CD4-positive, alpha-beta T cell treated with Interleukin-17A for 1 hour (primary cell): ENCODE measurements around the gene RNF39.
A peak's percentile ranks its signal among the peaks of the same experiment; 100 is the strongest.
"Not testable (repeated sequence)": the region's sequence is repeated elsewhere in the genome, so short reads cannot be mapped to it uniquely, and the experiment has no call there.

Experiments used
- DNase-seq: peaks from one replicate; pipeline ENCODE4 v3.0.0-alpha.2; 2020

The RNF39 gene

DNA sequence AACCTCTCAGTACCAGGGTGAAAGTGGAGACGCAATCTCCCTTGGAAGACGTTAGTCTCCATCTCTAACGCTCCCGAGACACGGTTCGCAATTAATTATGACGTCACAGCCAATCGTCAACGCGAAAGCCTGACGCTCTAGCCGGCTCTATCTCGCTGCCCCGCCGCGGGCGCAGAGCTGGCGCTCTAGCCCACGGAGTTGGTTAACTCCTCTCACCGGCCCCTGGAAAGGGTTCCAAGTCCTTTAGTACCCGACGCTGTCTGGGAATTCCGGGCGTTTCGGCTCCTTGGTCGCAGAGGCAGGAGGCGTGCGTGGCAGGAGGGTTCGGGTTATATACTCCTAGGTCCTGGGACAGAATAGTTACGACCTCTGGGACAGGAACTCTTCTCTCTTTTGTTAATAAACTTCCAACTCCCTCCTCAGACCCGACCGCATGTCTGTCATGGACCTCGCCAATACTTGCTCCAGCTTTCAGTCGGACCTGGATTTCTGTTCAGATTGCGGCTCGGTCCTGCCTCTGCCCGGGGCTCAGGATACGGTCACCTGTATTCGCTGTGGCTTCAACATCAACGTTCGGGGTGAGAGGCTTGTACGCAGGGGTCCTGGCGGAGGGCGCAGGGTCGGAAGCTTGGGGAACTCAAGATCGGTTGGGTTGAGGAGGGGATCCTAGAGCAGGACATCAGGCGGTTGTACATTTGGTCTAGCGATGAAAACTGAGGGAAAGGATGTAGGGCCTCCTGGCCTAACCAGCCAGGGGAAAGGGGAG is 14.3 kb downstream of the RNF39 start, which contains the start of gene POLR1H:
Gene POLR1H, plus strand, starts transcription at position 174 of the 766 bp plus-strand sequence. Its CDS starts 260 bp downstream, at position 434.
- DNase-seq: peak; percentile 94

GRCh38 chr6:30060606-30061091 is 14.9 kb downstream of the RNF39 start:
- no peak for DNase-seq

GRCh38 chr6:30055513-30055912 is 20.1 kb downstream of the RNF39 start:
- no peak for DNase-seq

GRCh38 chr6:30053682-30054081 is 21.9 kb downstream of the RNF39 start:
- no peak for DNase-seq

GRCh38 chr6:30047220-30047619 is 28.3 kb downstream of the RNF39 start:
- no peak for DNase-seq

- no peak for DNase-seq
Observed at GRCh38 chr6:30044630-30045029, 30.9 kb downstream of the RNF39 start.

DNA sequence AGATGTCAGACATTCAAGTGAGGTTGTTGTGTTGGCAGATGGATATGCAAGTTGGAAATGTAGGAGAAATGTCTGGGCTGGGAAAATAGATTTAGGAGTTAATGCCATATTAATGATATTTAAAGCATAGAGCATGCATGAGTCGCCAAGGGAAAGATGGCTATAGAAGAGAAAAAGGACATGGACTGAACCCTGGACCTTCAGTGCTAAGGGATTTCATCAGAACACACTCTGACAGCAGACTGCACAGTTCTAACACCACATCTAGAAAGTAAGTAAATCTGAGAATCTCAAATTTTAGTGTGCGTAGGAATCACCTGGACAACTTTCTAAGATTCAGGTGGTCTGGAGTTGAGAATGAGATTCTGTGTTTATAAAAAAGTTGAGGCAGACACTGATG is 31.8 kb downstream of the RNF39 start:
- DNase-seq: no peak

GRCh38 chr6:30042914-30043313 is 32.7 kb downstream of the RNF39 start:
- no peak for DNase-seq

GRCh38 chr6:30042476-30042875 is 33.1 kb downstream of the RNF39 start:
- no peak for DNase-seq

DNA sequence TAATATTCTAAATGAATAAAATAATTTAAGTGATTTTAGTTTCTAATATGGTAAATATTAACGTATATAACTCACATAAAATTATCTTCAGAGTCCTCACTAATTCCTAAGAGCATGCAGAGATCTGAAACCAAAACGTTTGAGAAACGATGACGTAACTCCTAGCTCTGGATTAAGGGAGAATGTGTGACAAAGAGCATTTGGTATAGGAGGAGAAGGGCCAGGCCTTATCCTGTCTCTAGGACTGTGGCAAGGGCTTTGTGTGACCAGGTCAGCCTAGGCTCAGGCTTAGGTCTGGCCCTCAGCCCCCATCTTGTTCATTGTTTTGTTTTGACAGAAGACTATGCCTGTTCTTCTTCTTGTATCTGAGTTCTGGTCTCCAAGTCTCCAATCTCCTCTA is 33.7 kb downstream of the RNF39 start:
- DNase-seq: no peak

- no peak for DNase-seq
Observed at GRCh38 chr6:30041221-30041620, 34.3 kb downstream of the RNF39 start.

DNA sequence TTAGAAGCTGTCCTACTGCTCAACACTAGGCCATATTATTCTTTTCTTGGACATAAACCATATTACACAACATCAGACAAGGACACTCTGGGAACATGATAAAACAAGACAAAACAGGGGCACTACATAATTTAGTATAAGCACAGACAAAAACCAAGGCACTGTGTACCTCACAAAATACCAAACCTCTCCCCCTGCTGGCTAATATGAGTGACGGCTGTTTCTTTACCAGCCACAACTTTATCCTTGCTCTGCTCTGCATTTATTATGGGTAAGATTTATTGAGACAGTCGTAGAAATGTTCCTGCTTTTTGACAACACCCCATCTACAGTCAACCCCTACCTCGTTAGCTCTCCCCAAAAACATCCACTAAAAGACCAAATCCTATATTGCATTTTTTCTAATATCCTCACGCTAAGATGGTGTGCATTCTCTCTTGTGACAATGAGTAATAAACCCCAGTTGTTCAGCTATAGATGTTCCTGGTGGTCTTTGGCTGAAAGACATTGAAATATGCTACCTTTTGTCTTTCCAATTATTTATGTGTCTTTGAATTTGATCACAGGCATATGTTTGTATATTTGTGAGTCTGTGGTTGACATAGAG is 38.3 kb downstream of the RNF39 start:
- DNase-seq: peak; percentile 28

DNA sequence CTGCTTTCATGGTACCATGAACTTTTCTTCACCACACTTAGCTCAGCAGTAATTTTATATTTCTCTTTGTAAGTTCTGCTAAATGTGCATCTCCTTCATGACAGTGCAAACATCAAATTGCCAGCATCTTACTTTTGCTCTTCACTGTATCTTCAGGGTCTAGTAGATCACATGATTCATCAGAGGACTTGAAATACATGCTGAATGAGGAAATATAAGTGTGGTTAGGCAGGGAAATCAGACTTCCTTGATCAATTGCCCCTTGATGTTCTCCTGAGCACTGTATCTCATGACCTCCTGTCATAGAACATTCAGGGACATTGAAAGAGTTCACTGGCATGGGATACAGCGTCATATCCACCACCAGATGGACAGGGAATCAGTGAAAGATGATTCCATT is 39.8 kb downstream of the RNF39 start:
- no peak for DNase-seq

DNA sequence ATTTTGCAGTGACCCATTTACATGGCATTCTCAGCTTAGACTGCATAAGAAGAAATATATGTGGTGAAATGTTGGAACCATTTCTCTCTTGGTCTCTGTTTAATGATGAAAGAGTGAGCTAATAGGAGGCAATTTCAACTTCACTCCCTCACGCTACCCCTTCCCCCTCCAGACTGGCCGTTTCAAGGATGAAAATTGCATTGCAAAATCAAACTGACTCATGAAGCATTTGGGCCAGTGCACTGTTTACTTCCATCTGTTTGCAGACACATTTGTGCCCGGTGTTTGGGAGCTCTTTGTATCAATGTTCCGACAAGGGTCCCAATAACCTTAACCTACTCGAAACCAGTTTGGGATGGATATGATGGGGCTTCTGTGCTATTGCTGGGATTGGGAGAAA is 42.1 kb downstream of the RNF39 start:
- not testable (repeated sequence) for DNase-seq

- DNase-seq: no peak
Observed at GRCh38 chr6:30031381-30031780, 44.2 kb downstream of the RNF39 start.

DNA sequence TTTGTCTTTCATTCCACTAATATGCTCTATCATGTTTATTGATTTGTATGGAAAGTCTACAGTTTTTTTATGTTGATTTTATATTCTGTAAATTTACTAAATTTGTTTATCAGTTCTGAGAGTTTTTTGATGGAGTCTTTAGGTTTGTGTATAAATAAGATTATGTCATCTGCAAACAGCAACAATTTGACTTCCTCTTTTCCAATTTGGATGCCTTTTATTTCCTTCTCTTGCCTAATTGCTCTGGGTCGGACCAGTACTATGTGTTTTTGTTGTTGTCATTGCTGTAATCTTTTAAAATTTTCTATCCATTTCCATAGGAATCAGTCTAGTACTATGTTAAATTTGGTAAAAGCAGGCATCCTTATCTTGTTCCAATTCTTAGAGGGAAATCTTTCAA is 46.0 kb downstream of the RNF39 start:
- no peak for DNase-seq

DNA sequence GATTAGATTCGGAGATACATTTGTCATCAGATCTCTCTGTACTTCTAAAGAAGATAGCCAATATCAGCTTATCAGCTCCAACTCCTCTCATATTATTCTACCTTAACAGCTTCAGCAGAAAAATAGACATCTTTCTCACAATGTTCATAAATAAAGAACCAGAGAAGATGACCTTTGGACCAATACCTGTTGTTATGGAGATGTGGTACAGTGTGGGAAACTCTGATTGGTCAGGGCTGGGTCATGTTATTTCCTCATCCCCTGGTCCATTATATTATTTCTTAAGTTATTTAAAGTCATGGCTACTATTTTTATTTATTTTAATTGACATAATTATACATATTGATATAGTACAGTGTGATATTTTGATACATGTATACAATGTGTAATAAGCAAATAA is 50.4 kb downstream of the RNF39 start:
- no peak for DNase-seq

DNA sequence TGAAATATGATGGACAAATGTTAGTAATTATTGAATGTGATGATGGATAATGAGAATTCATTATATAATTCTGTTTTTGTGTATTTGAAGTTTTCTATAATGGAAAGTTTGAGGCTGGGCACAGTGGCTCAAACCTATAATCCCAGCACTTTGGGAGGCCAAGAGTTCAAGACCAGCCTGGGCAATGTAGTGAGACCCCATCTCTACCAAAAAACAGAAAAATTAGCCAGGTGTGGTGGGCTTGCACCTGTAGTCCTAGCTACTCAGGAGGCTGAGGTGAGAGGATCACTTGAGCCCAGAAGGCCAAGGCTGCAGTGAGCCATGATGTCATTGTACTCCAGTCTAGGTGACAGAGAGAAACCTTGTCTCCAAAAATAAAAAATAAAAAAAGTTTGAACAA is 52.9 kb downstream of the RNF39 start:
- DNase-seq: not testable (repeated sequence)

GRCh38 chr6:30022189-30022588 is 53.4 kb downstream of the RNF39 start:
- no peak for DNase-seq

GRCh38 chr6:30020626-30021025 is 54.9 kb downstream of the RNF39 start:
- no peak for DNase-seq
